ENCODE results near the gene PRKG1. TPM values are rescaled to one million over a fixed set of nuclear protein-coding genes. Genes with fewer than 3 reads are reported as not detected.
"Not testable (repeated sequence)": the region's sequence is repeated elsewhere in the genome, so short reads cannot be mapped to it uniquely, and the experiment has no call there.

Gene PRKG1
- total and polyA plus RNA-seq, 4 donors, result 0.46 to 5.1 (median 1.5) TPM

- TF ChIP-seq MAX (IDR thresholded peaks at IDR 0.05), result no peak
- TF ChIP-seq SP1 (IDR thresholded peaks at IDR 0.05), result no peak
- WGBS, result 66% methylated on average over 5 of the region's 5 CpGs
- no peaks in the 10 kb centered on the region for H3K27me3 ChIP-seq (ENCODE audit: control insufficient read depth in 4 of 4, insufficient read depth in 4 of 4, low read length in 3 of 4)
- no peaks in the 10 kb centered on the region for H3K9me3 ChIP-seq (ENCODE audit: control insufficient read depth in 4 of 4, low read length in 3 of 4)
- H3K4me1 ChIP-seq (ENCODE audit: control insufficient read depth in 4 of 4, insufficient read depth in 4 of 4, low read length in 3 of 4), result no peaks in the 10 kb centered on the region
- H3K4me3 ChIP-seq (ENCODE audit: low read depth in 1 of 3, low read length in 3 of 3), result no peak overlapping the region
- no peak overlapping the region for H3K27ac ChIP-seq (ENCODE audit: low read depth in 1 of 2, low read length in 2 of 2)
- no peak overlapping the region for H3K9ac ChIP-seq (ENCODE audit: low read depth in 1 of 2, low read length in 2 of 2)
- no peak for DNase-seq (ENCODE audit: low spot score)
- H3K36me3 ChIP-seq (ENCODE audit: control insufficient read depth in 4 of 4, insufficient read depth in 3 of 4, low read depth in 1 of 4, low read length in 3 of 4), result no peaks in the 10 kb centered on the region
These were observed 199.3 kb downstream of the PRKG1 start for GRCh38 chr10:51273574-51273973.

GRCh38 chr10:51276097-51276496 lies 201.8 kb downstream of the PRKG1 start:
- 79% methylated on average over 6 of the region's 6 CpGs for WGBS
- not testable (repeated sequence) for H3K4me1 ChIP-seq (ENCODE audit: control insufficient read depth in 4 of 4, insufficient read depth in 4 of 4, low read length in 3 of 4); H3K27ac ChIP-seq (ENCODE audit: low read depth in 1 of 2, low read length in 2 of 2); DNase-seq (ENCODE audit: low spot score); H3K9ac ChIP-seq (ENCODE audit: low read depth in 1 of 2, low read length in 2 of 2); H3K36me3 ChIP-seq (ENCODE audit: control insufficient read depth in 4 of 4, insufficient read depth in 3 of 4, low read depth in 1 of 4, low read length in 3 of 4); H3K4me3 ChIP-seq (ENCODE audit: low read depth in 1 of 3, low read length in 3 of 3); H3K27me3 ChIP-seq (ENCODE audit: control insufficient read depth in 4 of 4, insufficient read depth in 4 of 4, low read length in 3 of 4); H3K9me3 ChIP-seq (ENCODE audit: control insufficient read depth in 4 of 4, low read length in 3 of 4)

- H3K4me3 ChIP-seq (ENCODE audit: low read depth in 1 of 3, low read length in 3 of 3); H3K9ac ChIP-seq (ENCODE audit: low read depth in 1 of 2, low read length in 2 of 2); DNase-seq (ENCODE audit: low spot score); H3K9me3 ChIP-seq (ENCODE audit: control insufficient read depth in 4 of 4, low read length in 3 of 4); H3K27me3 ChIP-seq (ENCODE audit: control insufficient read depth in 4 of 4, insufficient read depth in 4 of 4, low read length in 3 of 4); H3K27ac ChIP-seq (ENCODE audit: low read depth in 1 of 2, low read length in 2 of 2); H3K4me1 ChIP-seq (ENCODE audit: control insufficient read depth in 4 of 4, insufficient read depth in 4 of 4, low read length in 3 of 4); H3K36me3 ChIP-seq (ENCODE audit: control insufficient read depth in 4 of 4, insufficient read depth in 3 of 4, low read depth in 1 of 4, low read length in 3 of 4): not testable (repeated sequence)
- WGBS, result 62% methylated on average over 5 of the region's 5 CpGs
These were observed 207.1 kb downstream of the PRKG1 start for GRCh38 chr10:51281387-51281786.

- Histone ChIP-seq H3K4me3 (ENCODE audit: low read depth in 1 of 3, low read length in 3 of 3) (no peak overlapping the region), H3K4me1 (ENCODE audit: control insufficient read depth in 4 of 4, insufficient read depth in 4 of 4, low read length in 3 of 4) (no peaks in the 10 kb centered on the region), H3K27ac (ENCODE audit: low read depth in 1 of 2, low read length in 2 of 2) (no peak overlapping the region), H3K36me3 (ENCODE audit: control insufficient read depth in 4 of 4, insufficient read depth in 3 of 4, low read depth in 1 of 4, low read length in 3 of 4) (no peaks in the 10 kb centered on the region), H3K27me3 (ENCODE audit: control insufficient read depth in 4 of 4, insufficient read depth in 4 of 4, low read length in 3 of 4) (peaks cover 0 to 4% (median 2%) of the 10 kb centered on the region in 4 donors), H3K9ac (ENCODE audit: low read depth in 1 of 2, low read length in 2 of 2) (no peak overlapping the region), H3K9me3 (ENCODE audit: control insufficient read depth in 4 of 4, low read length in 3 of 4) (no peaks in the 10 kb centered on the region)
- WGBS, result 88% methylated on average over 3 of the region's 3 CpGs
- DNase-seq (ENCODE audit: low spot score), result no peak
- no peak for TF ChIP-seq GABPA (IDR thresholded peaks at IDR 0.05 in 1 of 2, conservative IDR thresholded peaks at IDR 0.05 in 1 of 2)
- TF ChIP-seq ZBTB33 (IDR thresholded peaks at IDR 0.05), result no peak
- no peak for TF ChIP-seq HNF4G (IDR thresholded peaks at IDR 0.05)
- no peak for TF ChIP-seq MAX (IDR thresholded peaks at IDR 0.05)
- no peak for TF ChIP-seq REST (IDR thresholded peaks at IDR 0.05)
- no peak for TF ChIP-seq SP1 (IDR thresholded peaks at IDR 0.05)
- TF ChIP-seq FOXA2 (IDR thresholded peaks at IDR 0.05), result no peak
- TF ChIP-seq NR2F2 (IDR thresholded peaks at IDR 0.05), result no peak
- TF ChIP-seq FOXA1 (IDR thresholded peaks at IDR 0.05), result no peak
- no peak for TF ChIP-seq TAF1 (conservative IDR thresholded peaks at IDR 0.05)
- TF ChIP-seq YY1 (IDR thresholded peaks at IDR 0.05), result no peak
- no peak for TF ChIP-seq EGR1 (IDR thresholded peaks at IDR 0.05; ENCODE audit: low read depth in 2 of 2)
These were observed 211.3 kb downstream of the PRKG1 start for GRCh38 chr10:51285601-51286000.
